Epithelial cell of umbilical artery (primary cell): ENCODE measurements around the gene AP1AR. TPM values are rescaled to one million over a fixed set of nuclear protein-coding genes. Genes with fewer than 3 reads are reported as not detected.

Source experiments
- total RNA-seq: library from RNA; depleted of rRNA; stranded (reverse); fragments of >200 nt; gene quantifications from 2 replicates; pipeline ENCODE4 v1.2.3, GENCODE V29; 2014

Gene AP1AR
- 30.9 and 40.0 TPM in 2 replicates for total RNA-seq

GRCh38 chr4:112231779-112232713 lies at the start of gene AP1AR:
AP1AR (plus strand) TSS chr4:112231787; CDS start chr4:112232092, 305 bp downstream.

GRCh38 chr4:112296949-112297880 lies 65.6 kb downstream of the AP1AR start, which contains the start of gene ALPK1:
ALPK1 (plus strand) TSS chr4:112297369.

Other genes with a start within 250 kb of the AP1AR start
- gene FAM241A, start 86.3 kb upstream of the AP1AR start, total RNA-seq: 5.5 and 11.9 TPM in 2 replicates
- 8.1 and 14.0 TPM in 2 replicates for gene TIFA, start 54.1 kb downstream of the AP1AR start, total RNA-seq
- gene ALPK1, start 65.6 kb downstream of the AP1AR start, total RNA-seq: 7.5 and 10.6 TPM in 2 replicates